ENCODE measurements around the gene DELE1.
A peak's percentile ranks its signal among the peaks of the same experiment; 100 is the strongest.

Gene DELE1

DNA sequence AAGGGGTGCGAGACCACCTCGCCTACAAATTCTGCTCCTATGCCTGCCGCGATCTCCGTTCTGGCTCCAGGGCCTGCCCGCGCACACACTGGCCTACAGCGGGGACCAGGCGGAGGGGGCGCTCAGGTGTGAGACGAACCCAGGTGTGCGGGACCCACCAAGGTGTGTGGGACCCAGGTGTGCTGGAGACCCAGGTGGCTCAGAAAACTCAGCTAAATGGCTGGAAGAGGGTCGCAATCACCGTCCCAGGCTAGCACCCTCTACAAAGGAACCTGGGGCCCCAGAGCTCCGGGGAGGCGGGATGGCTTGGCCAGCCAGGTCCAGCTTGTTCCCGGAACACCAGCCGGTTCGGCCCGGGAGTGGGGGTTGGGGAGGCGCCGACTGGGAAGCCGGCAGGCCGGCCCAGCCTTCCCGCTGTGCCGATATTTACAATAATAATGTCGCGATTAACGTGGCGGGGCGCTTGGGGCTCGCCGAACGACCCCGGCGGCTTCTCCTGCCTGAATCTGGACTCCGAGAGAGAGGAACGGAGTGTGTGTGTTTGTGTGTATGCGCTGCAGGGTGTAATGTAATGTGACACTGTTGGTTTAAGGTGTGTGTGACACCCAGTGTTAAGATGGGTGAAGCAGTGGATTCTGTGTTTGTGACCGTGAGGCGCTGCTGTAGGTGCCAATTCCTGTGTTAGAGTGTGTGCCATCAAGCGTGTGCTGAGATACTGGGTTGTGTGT is 46.9 kb upstream of the DELE1 start:
- DNase-seq (ENCODE audit: low read depth), result peak; percentile 24
- H3K4me3 ChIP-seq (ENCODE audit: low read length), result peak overlapping the region; percentile 58
- TF ChIP-seq, protein P1, sequence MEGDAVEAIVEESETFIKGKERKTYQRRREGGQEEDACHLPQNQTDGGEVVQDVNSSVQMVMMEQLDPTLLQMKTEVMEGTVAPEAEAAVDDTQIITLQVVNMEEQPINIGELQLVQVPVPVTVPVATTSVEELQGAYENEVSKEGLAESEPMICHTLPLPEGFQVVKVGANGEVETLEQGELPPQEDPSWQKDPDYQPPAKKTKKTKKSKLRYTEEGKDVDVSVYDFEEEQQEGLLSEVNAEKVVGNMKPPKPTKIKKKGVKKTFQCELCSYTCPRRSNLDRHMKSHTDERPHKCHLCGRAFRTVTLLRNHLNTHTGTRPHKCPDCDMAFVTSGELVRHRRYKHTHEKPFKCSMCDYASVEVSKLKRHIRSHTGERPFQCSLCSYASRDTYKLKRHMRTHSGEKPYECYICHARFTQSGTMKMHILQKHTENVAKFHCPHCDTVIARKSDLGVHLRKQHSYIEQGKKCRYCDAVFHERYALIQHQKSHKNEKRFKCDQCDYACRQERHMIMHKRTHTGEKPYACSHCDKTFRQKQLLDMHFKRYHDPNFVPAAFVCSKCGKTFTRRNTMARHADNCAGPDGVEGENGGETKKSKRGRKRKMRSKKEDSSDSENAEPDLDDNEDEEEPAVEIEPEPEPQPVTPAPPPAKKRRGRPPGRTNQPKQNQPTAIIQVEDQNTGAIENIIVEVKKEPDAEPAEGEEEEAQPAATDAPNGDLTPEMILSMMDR (IDR thresholded peaks at IDR 0.05; ENCODE audit: insufficient read depth, low read depth, low read length, missing control alignments), result no peak

DNA sequence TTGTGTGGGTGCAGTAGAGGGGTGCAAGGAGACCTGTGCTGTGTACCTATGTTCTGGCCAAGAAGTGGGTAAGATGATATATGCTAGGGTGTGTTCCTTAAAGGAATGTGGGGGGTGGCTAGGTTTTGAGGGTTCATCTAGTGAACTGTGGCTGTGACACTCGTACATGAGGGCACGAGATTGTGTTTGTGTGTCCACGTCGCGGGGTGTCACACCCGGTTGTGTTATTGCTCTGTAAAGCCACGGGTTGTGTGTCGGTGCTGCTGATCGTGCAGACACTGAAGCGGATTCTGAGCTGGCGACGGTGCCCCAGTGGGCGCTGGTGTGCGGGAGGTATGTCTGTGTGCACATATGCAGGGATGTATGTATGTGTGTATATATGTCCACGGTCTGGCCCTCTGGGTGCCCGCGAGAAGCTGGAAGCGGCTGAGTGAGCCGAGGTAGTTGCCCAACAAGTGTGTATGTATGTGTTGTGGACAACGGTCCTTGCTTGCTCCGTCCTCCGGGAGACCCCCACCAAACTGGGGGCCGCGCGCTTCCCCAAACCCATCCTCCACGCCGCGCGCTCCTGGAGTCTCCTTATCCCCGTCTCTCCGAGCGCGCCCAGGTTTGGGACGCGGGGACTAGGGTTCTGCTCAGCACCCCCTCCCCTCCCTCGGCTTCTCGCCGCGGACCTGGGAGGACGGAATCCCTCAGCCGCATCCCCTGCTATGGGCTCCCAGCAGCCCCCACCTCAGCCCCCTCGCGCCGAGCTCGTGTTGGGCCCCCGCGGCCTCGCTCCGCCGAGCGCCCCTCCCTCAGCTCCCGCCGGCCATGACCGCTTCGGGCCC is 46.1 kb upstream of the DELE1 start:
- TF ChIP-seq, protein P1 (IDR thresholded peaks at IDR 0.05; ENCODE audit: insufficient read depth, low read depth, low read length, missing control alignments), result no peak
- H3K4me3 ChIP-seq (ENCODE audit: low read length), result peak overlapping the region; percentile 58
- DNase-seq (ENCODE audit: low read depth), result peak; percentile 44

DNA sequence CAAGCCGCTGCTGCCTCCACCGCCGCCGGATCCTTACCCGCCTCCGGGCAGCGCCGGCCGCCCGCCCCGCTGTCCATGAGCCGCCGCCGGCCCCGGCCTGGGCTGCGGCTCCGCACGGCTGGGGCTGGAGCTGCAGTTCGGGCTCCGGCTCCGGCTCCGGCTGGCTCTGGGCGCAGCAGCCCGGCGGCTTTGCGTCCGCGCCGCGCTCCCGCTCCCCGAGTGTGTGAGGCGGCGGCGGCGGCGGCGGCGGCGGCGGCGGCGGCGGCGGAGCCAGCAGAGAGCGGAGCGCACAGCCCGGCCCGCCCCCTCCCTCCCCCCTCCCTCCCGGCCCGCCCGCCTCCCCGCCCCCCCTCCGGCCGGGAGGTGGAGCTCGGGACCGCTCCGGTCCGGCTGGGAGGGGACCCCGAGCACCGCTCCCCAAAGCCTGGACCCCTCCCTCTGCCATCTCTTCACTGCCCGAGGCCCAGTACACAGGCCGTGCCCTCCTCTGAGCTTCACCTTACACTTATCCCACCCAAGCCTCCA is 45.4 kb upstream of the DELE1 start, which contains the start of gene PCDH1:
PCDH1 (minus strand) TSS at position 225 of the 525 bp plus-strand sequence; CDS start at position 77, 148 bp downstream.
- TF ChIP-seq, protein P1 (IDR thresholded peaks at IDR 0.05; ENCODE audit: insufficient read depth, low read depth, low read length, missing control alignments), result no peak
- H3K4me3 ChIP-seq (ENCODE audit: low read length), result peak within 1 kb of the TSS; percentile 58
- peak; percentile 55 for DNase-seq (ENCODE audit: low read depth)

DNA sequence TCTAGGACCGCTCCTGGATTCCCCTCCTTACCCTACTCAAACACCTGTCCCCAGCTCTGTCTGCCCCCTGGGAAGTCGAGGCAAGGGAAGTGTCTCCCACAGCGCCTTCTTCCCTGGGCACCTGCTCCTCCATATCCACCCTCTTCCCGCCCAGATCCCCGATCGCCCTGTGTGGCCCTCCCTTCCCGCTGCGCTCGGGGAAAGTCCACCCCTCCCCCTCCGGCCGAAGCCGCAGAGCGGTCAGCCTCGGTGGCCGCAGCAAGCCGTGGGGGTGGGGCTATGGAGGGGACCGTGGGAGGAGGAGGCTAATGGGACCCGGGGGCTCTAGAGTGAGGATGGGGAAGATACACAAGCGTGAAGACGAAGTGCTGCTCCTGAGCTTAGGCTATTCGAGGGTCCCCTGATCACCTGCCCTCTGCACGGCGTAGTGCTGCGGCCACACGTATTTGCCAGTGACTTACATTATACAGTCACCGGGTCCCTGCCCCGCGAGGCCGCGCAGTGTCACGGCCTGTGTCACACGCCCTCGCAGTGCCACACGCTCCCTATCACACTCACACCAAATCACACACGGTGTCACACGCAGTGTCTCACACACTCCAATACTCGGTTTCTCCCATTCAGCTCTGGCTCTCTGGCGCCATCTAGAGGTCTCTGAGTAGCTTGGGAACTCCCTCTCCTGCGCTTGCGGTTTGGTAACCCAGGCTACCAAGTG is 44.8 kb upstream of the DELE1 start:
- DNase-seq (ENCODE audit: low read depth), result peak; percentile 93
- TF ChIP-seq, protein P1 (IDR thresholded peaks at IDR 0.05; ENCODE audit: insufficient read depth, low read depth, low read length, missing control alignments), result peak; percentile 99
- H3K4me3 ChIP-seq (ENCODE audit: low read length), result peak overlapping the region; percentile 38

DNA sequence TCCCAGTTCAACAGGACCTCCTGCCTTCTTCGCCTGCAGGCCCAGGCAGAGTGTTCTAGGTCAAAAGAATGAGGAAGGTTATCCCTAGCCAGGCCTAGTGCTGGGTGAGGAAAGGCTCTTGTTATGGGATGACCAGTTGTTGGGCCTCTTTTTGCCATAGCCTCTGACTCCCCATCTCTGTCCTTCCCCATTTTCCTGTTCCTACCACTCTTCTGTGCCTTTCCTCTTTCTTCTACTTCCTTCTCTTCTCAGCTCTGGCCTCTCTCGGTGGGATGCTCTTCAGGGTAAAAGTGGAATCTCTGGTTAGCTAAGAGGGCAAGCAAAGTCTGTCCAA is 44.3 kb upstream of the DELE1 start:
- H3K4me3 ChIP-seq (ENCODE audit: low read length), result no peak overlapping the region
- TF ChIP-seq, protein P1 (IDR thresholded peaks at IDR 0.05; ENCODE audit: insufficient read depth, low read depth, low read length, missing control alignments), result no peak
- no peak for DNase-seq (ENCODE audit: low read depth)

DNA sequence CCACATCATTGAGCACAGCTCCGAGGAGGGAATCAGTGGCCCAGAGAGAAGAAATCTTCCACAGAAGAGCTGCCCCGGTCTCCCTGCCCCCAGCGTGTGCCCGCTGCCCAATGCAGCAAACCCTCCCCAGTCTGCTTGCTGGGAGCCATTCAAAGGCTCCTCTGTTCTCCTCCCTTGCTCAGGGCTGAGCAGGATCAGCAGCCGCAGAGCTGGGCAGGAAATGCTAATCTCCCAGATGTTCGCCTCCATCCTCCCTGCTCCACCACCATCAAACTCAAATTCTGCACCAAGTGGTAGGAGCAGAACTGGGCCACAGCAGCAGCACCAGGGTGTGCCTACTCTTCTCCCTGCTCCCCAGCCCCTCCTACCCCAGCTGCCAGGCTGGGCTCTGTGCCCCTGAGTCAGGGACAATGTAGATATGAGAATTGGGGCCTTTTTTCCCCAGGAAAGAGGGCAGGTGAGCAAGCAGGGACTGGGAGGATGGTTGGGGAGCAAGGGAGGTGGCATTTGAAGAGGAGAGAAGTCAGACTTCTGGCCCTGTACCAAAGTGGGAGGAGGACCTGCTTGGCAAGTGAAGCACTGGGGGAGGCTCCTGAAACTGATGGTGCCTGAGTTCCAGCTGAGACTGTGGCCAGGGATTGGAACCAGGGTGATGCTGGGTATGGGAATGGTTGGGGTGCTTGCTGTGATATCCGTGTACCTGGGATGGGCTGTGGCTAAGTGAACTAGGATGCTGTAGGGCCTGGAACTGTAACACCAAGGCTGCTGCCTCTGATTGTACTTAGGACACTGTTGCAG is 43.5 kb upstream of the DELE1 start:
- no peak for DNase-seq (ENCODE audit: low read depth)
- TF ChIP-seq, protein P1 (IDR thresholded peaks at IDR 0.05; ENCODE audit: insufficient read depth, low read depth, low read length, missing control alignments), result no peak
- H3K4me3 ChIP-seq (ENCODE audit: low read length), result no peak overlapping the region

Measured in epithelial cell of esophagus (primary cell).